H1 (cell line): ENCODE results near the gene TRIB2. TPM values are rescaled to one million over a fixed set of nuclear protein-coding genes. Genes with fewer than 3 reads are reported as not detected.

Source experiments
- CBX8 ChIP-seq: fragments of 300-800, 300-1000 bp; sonication (generic); IDR thresholded peaks from 2 replicates; pipeline ENCODE4 v1.7.1; 2016; ENCODE audit warnings: low read depth, low read length, borderline replicate concordance
- EZH2 ChIP-seq: fragments of 200-600 bp; sonication (generic); IDR thresholded peaks from 2 replicates; pipeline ENCODE4 v1.7.1; 2012; ENCODE audit warnings: low read depth, mild to moderate bottlenecking, moderate library complexity, low read length, inconsistent platforms; ENCODE audit not compliant: severe bottlenecking
- HDAC6 ChIP-seq: IDR thresholded peaks from one replicate; pipeline ENCODE4 v1.7.1; 2012; ENCODE audit warnings: low read depth, mild to moderate bottlenecking, inconsistent platforms, low read length, moderate library complexity
- MAFK ChIP-seq: IDR thresholded peaks from 2 replicates; pipeline ENCODE4 v1.6.1; 2012; ENCODE audit warnings: low read depth, mild to moderate bottlenecking, improper control_type of control experiment, low read length
- POU5F1 ChIP-seq: IDR thresholded peaks from 2 replicates; pipeline ENCODE4 v1.6.1; 2011; ENCODE audit warnings: low read depth, mild to moderate bottlenecking, low read length, moderate library complexity
- polyA plus RNA-seq, 7 experiments: library from polyadenylated mRNA; depleted of rRNA in 3 of 7; stranded (reverse) in 5 of 7; unstranded in 2 of 7; fragments of >200 nt in 5 of 7; fragments of 200-250 nt in 2 of 7; gene quantifications; 1 replicate in 5 of 7; 2 replicates in 1 of 7; 4 replicates in 1 of 7; pipeline versions ENCODE4 v1.2.1 to v1.2.3, GENCODE V29; 2011 to 2013; ENCODE audit warnings: missing spikeins in 2 of 7, mixed read lengths in 2 of 7
- total RNA-seq: library from RNA; stranded (reverse); fragmentation: NEBNext Ultra II Directional; extraction: Animal tissue kit (Norgen Biotek cat#: 25700); gene quantifications from 2 replicates; pipeline ENCODE4 v1.2.1, GENCODE V29; 2021
- TF ChIP-seq, protein P1 (sequence below): IDR thresholded peaks from 2 replicates; pipeline ENCODE4 v1.6.1; 2012; ENCODE audit warnings: inconsistent platforms
- TF ChIP-seq, protein P2 (sequence below): fragments of 300-600 bp; sonication (generic); IDR thresholded peaks from 2 replicates; pipeline ENCODE4 v1.7.1; 2012; ENCODE audit warnings: low read length, moderate library complexity, mild to moderate bottlenecking, inconsistent platforms; ENCODE audit not compliant: insufficient replicate concordance

TRIB2 gene
- total and polyA plus RNA-seq, 2 of the 8 experiments (the other 6 are each of a cell fraction or from before 2014, with no cell fraction given) = 40.8 to 57.0 TPM

DNA sequence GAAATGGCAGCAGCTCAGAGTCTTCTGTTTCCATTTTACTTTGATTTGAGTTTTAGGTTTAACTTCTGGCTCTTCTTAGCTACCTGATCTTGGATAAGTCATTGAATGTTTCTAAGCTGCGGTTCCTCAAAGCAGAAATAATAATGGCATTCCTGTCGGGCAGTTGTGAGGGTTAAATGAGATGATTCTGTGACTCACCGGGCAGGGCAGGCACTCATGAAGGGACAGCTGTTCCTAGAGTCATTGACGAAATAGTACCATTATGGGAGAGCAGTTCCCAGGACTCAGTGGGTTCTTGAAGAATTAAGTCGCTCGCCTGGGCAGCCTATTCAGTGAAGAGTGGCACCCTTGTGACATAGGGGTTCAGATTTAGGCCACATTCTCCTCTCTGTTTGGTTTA lies 10.3 kb downstream of the TRIB2 start (continued):
- TF ChIP-seq, protein P1, sequence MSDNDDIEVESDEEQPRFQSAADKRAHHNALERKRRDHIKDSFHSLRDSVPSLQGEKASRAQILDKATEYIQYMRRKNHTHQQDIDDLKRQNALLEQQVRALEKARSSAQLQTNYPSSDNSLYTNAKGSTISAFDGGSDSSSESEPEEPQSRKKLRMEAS = no peak
- TF ChIP-seq, protein P2, sequence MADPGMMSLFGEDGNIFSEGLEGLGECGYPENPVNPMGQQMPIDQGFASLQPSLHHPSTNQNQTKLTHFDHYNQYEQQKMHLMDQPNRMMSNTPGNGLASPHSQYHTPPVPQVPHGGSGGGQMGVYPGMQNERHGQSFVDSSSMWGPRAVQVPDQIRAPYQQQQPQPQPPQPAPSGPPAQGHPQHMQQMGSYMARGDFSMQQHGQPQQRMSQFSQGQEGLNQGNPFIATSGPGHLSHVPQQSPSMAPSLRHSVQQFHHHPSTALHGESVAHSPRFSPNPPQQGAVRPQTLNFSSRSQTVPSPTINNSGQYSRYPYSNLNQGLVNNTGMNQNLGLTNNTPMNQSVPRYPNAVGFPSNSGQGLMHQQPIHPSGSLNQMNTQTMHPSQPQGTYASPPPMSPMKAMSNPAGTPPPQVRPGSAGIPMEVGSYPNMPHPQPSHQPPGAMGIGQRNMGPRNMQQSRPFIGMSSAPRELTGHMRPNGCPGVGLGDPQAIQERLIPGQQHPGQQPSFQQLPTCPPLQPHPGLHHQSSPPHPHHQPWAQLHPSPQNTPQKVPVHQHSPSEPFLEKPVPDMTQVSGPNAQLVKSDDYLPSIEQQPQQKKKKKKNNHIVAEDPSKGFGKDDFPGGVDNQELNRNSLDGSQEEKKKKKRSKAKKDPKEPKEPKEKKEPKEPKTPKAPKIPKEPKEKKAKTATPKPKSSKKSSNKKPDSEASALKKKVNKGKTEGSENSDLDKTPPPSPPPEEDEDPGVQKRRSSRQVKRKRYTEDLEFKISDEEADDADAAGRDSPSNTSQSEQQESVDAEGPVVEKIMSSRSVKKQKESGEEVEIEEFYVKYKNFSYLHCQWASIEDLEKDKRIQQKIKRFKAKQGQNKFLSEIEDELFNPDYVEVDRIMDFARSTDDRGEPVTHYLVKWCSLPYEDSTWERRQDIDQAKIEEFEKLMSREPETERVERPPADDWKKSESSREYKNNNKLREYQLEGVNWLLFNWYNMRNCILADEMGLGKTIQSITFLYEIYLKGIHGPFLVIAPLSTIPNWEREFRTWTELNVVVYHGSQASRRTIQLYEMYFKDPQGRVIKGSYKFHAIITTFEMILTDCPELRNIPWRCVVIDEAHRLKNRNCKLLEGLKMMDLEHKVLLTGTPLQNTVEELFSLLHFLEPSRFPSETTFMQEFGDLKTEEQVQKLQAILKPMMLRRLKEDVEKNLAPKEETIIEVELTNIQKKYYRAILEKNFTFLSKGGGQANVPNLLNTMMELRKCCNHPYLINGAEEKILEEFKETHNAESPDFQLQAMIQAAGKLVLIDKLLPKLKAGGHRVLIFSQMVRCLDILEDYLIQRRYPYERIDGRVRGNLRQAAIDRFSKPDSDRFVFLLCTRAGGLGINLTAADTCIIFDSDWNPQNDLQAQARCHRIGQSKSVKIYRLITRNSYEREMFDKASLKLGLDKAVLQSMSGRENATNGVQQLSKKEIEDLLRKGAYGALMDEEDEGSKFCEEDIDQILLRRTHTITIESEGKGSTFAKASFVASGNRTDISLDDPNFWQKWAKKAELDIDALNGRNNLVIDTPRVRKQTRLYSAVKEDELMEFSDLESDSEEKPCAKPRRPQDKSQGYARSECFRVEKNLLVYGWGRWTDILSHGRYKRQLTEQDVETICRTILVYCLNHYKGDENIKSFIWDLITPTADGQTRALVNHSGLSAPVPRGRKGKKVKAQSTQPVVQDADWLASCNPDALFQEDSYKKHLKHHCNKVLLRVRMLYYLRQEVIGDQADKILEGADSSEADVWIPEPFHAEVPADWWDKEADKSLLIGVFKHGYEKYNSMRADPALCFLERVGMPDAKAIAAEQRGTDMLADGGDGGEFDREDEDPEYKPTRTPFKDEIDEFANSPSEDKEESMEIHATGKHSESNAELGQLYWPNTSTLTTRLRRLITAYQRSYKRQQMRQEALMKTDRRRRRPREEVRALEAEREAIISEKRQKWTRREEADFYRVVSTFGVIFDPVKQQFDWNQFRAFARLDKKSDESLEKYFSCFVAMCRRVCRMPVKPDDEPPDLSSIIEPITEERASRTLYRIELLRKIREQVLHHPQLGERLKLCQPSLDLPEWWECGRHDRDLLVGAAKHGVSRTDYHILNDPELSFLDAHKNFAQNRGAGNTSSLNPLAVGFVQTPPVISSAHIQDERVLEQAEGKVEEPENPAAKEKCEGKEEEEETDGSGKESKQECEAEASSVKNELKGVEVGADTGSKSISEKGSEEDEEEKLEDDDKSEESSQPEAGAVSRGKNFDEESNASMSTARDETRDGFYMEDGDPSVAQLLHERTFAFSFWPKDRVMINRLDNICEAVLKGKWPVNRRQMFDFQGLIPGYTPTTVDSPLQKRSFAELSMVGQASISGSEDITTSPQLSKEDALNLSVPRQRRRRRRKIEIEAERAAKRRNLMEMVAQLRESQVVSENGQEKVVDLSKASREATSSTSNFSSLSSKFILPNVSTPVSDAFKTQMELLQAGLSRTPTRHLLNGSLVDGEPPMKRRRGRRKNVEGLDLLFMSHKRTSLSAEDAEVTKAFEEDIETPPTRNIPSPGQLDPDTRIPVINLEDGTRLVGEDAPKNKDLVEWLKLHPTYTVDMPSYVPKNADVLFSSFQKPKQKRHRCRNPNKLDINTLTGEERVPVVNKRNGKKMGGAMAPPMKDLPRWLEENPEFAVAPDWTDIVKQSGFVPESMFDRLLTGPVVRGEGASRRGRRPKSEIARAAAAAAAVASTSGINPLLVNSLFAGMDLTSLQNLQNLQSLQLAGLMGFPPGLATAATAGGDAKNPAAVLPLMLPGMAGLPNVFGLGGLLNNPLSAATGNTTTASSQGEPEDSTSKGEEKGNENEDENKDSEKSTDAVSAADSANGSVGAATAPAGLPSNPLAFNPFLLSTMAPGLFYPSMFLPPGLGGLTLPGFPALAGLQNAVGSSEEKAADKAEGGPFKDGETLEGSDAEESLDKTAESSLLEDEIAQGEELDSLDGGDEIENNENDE = no peak
- TF ChIP-seq EZH2 (no peak), POU5F1 (no peak), CBX8 (no peak), MAFK (no peak), HDAC6 (no peak)
